SJCRH30 (cell line): ENCODE measurements around the gene CCT8. TPM values are rescaled to one million over a fixed set of nuclear protein-coding genes. Genes with fewer than 3 reads are reported as not detected.
"Not testable (repeated sequence)": the region's sequence is repeated elsewhere in the genome, so short reads cannot be mapped to it uniquely, and the experiment has no call there.

ENCODE experiments used
- DNase-seq, 2 experiments: peaks; one replicate each; pipeline ENCODE4 v3.0.0-alpha.2; 2015 to 2020
- H3K27ac ChIP-seq: fragments of 250-450 bp; sonication (Bioruptor Pico); 2 replicates; pipeline ENCODE4 v1.5.1; 2020; ENCODE audit warnings: mild to moderate bottlenecking, moderate library complexity
- H3K27me3 ChIP-seq: fragments of 250-450 bp; sonication (Bioruptor Pico); 2 replicates; pipeline ENCODE4 v1.5.1; 2020; ENCODE audit warnings: mild to moderate bottlenecking, moderate library complexity
- H3K36me3 ChIP-seq: fragments of 250-450 bp; sonication (Bioruptor Pico); 2 replicates; pipeline ENCODE4 v1.5.1; 2020; ENCODE audit warnings: mild to moderate bottlenecking, moderate library complexity
- H3K4me1 ChIP-seq: fragments of 250-450 bp; sonication (Bioruptor Pico); 2 replicates; pipeline ENCODE4 v1.5.1; 2020; ENCODE audit warnings: mild to moderate bottlenecking, moderate library complexity
- H3K4me3 ChIP-seq: fragments of 250-450 bp; sonication (Bioruptor Pico); 2 replicates; pipeline ENCODE4 v1.5.1; 2020; ENCODE audit warnings: mild to moderate bottlenecking, moderate library complexity
- H3K9me3 ChIP-seq: fragments of 250-450 bp; sonication (Bioruptor Pico); replicated peaks from 2 replicates; pipeline ENCODE4 v1.5.1; 2020; ENCODE audit warnings: mild to moderate bottlenecking, moderate library complexity
- total RNA-seq: library from RNA; depleted of rRNA; stranded (reverse); fragments of >200 nt; shearing (Covaris generic); gene quantifications from 2 replicates; pipeline ENCODE4 v1.2.3, GENCODE V29; 2014; rRNA removed

The CCT8 gene
- total RNA-seq, 1 experiment from 2014 or later, result 460 TPM

DNA sequence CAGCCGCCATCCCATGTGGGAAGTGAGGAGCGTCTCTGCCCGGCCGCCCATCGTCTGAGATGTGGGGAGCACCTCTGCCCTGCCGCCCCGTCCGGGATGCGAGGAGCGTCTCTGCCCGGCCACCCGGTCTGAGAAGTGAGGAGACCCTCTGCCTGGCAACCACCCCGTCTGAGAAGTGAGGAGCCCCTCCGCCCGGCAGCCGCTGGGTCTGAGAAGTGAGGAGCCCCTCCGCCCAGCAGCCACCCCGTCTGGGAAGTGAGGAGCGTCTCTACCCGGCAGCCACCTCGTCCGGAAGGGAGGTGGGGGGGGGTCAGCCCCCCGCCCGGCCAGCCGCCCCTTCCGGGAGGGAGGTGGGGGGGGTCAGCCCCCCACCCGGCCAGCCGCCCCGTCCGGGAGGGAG lies 62.2 kb downstream of the CCT8 start:
- not testable (repeated sequence) for H3K4me3 ChIP-seq, H3K27me3 ChIP-seq, H3K36me3 ChIP-seq, H3K27ac ChIP-seq, H3K4me1 ChIP-seq, H3K9me3 ChIP-seq, DNase-seq

DNA sequence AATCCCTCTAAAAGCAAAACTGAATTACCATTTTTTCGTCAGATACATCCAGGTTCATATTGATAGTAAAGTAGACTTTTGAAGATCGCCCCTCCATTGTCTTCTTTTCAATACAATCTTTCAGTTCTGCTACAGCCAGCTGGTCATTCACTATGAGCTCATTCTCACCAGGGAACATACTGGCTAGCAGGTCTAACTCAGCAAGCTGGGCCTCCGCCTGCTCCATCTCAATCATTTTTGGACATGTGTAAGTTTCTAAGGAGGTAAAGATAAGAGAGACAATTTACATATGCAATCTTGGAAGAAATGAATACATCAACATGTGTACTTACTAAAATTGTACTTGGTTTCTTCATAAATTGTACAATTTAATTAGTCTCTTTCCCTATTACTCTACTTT lies 65.1 kb downstream of the CCT8 start:
- Histone ChIP-seq H3K27me3 (no peaks in the 10 kb centered on the region), H3K9me3 (no peaks in the 10 kb centered on the region), H3K4me1 (peaks cover 3% of the 10 kb centered on the region; the same call in 1 of the 2 replicates), H3K36me3 (peaks cover 4% of the 10 kb centered on the region; the same call in 1 of the 2 replicates), H3K4me3 (no peak overlapping the region), H3K27ac (no peak overlapping the region)
- DNase-seq, result no peak

DNA sequence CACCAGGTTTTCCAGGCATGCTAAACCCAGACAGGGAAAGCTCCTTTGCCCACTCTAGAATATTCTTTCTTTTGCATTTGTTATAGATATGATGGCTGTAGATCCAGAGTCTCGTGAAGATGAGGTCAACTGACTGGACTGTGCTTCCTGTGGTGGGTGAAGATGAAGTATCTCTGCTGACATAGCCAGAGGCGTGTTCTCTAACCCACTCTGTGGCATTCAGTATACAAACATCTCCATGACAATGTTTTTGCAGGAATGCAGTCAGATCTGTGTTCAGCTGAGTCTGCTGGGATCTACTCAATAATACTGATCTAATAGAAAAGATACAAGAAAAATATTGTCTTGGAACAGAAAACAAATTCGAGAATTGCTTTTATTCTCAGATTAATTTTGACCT lies 65.6 kb downstream of the CCT8 start:
- no peaks in the 10 kb centered on the region for H3K27me3 ChIP-seq
- peaks cover 4% of the 10 kb centered on the region; the same call in 1 of the 2 replicates for H3K36me3 ChIP-seq
- no peak overlapping the region for H3K27ac ChIP-seq
- H3K4me1 ChIP-seq, result peaks cover 3% of the 10 kb centered on the region; the same call in 1 of the 2 replicates
- no peaks in the 10 kb centered on the region for H3K9me3 ChIP-seq
- H3K4me3 ChIP-seq, result no peak overlapping the region
- no peak for DNase-seq

DNA sequence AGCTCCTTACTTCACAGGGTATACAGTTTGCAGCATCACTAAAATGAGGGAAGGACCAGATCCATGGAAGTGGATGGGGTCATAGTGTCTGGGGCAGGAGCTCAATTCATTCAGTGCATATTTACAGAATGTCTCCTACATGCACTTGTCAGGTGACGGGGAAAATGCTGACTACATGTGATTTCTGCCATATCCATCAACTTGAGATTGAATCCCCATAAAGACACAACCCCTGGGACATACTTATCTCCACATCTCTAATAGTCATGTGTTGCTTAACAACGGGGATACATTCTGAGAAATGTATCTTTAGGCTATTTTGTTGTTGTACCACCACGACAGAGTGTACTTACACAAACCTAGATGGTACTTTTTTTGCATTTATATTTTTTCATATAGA lies 66.3 kb downstream of the CCT8 start:
- Histone ChIP-seq H3K4me3 (no peak overlapping the region), H3K36me3 (peaks cover 4% of the 10 kb centered on the region; the same call in 1 of the 2 replicates), H3K27ac (no peak overlapping the region), H3K4me1 (peaks cover 3% of the 10 kb centered on the region; the same call in 1 of the 2 replicates), H3K9me3 (no peaks in the 10 kb centered on the region), H3K27me3 (no peaks in the 10 kb centered on the region)
- no peak for DNase-seq

Other genes with a start within 250 kb of the CCT8 start
- 44.6 and 49.8 TPM in 2 replicates for gene LTN1, start 80.8 kb downstream of the CCT8 start, total RNA-seq
- gene RWDD2B, start 54.3 kb downstream of the CCT8 start, total RNA-seq, result 12.1 and 14.2 TPM in 2 replicates
- 55.2 and 61.6 TPM in 2 replicates for gene USP16, start 49.0 kb downstream of the CCT8 start, total RNA-seq
- 20.2 and 24.0 TPM in 2 replicates for gene MAP3K7CL, start 57.0 kb upstream of the CCT8 start, total RNA-seq
- 62.3 and 91.1 TPM in 2 replicates for gene BACH1, start 225.3 kb upstream of the CCT8 start, total RNA-seq